Measurements from ENCODE around the gene NELFB. TPM values are rescaled to one million over a fixed set of nuclear protein-coding genes. Genes with fewer than 3 reads are reported as not detected.

NELFB gene
- total and polyA plus RNA-seq, 9 of the 15 experiments (the other 6 are each of a cell fraction or from before 2014, with no cell fraction given): 0.24 to 84.0 (median 29.7) TPM

- TF ChIP-seq ZBTB43 (CRISPR knock-in tag; IDR thresholded peaks at IDR 0.05) (no peak), ZFP1 (CRISPR knock-in tag; IDR thresholded peaks at IDR 0.05) (0 out of 2 replicates have a peak, but pooled peaks have one; percentile 45), NCOA2 (IDR thresholded peaks at IDR 0.05; ENCODE audit: partially characterized antibody in 2 of 2) (no peak), JUNB (CRISPR knock-in tag; conservative IDR thresholded peaks at IDR 0.05) (no peak), NFE2 (IDR thresholded peaks at IDR 0.05; ENCODE audit: low read depth) (peak; percentile 77), SOX6 (IDR thresholded peaks at IDR 0.05) (peak; percentile 56), PKNOX1 (IDR thresholded peaks at IDR 0.05) (no peak), SETDB1 (IDR thresholded peaks at IDR 0.05; ENCODE audit: low read length) (no peak), JUND (IDR thresholded peaks at IDR 0.05; ENCODE audit: borderline replicate concordance, low read depth, low read length) (peak; percentile 97), JUND (tag; IDR thresholded peaks at IDR 0.05; ENCODE audit: borderline replicate concordance, low read depth, low read length) (peak; percentile 93; the same call in 1 of the 3 replicates), REST (IDR thresholded peaks at IDR 0.05; ENCODE audit: borderline replicate concordance) (peak; percentile 37), REST (CRISPR knock-in tag; IDR thresholded peaks at IDR 0.05; ENCODE audit: low read depth) (0 out of 2 replicates have a peak, but pooled peaks have one; percentile 34), ZBTB49 (CRISPR knock-in tag; IDR thresholded peaks at IDR 0.05; ENCODE audit: borderline replicate concordance) (no peak)
Measured at GRCh38 chr9:137218754-137219271, 36.3 kb upstream of the NELFB start (continued).
